ENCODE data around the gene PRKAB2.

The PRKAB2 gene, protein sequence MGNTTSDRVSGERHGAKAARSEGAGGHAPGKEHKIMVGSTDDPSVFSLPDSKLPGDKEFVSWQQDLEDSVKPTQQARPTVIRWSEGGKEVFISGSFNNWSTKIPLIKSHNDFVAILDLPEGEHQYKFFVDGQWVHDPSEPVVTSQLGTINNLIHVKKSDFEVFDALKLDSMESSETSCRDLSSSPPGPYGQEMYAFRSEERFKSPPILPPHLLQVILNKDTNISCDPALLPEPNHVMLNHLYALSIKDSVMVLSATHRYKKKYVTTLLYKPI

DNA sequence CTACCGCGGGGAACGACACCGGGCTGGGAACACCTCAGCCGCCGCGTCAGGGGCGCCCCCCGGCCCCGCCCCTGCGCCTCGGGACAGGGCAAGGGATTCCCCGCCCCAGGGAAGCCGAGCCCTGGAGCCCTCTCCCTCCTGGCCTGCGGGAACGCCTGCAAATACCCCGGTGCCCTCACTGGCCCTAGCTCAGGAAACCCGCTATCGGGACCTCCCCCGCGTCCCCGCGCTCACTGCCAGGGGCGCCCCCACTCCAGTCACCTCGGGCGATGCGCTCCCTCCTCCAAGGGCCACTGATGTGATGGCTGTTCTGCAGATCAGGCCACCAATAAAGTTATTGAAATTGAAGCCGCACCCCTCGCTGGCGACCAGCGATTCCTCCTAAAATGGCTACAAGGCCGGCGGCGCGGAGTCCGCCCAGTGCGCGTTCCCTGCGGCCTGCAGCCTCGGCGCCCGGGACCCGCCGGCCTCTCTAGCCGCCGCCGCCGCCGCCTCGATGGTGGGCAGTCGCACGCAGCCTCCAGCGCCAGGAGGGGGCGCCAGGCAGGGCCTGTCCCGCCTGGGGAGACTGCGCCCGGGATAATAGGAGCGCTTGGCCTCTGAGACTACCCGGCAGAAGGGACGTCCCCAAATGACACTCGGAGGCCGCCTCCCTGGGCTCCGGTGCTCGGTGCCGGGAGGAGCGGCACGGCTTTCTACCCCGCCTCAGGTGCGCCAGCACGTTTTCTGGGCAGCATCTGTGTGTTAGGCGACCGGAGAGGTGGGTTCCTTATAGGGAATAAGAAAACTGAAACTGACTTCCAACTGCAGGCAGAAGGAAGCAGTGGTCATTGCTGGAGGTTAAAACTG, at the start of gene PRKAB2:
TSS of gene PRKAB2 (minus strand) at position 303 of the 849 bp plus-strand sequence. CDS start 326 bp downstream, outside the sequence.
- Histone ChIP-seq H4K20me1 (ENCODE audit: control insufficient read depth, insufficient read depth, low read depth, low read length) (no peaks in the 10 kb centered on the region), H3K36me3 (ENCODE audit: control insufficient read depth, low read length) (peaks cover 27% of the 10 kb centered on the region), H3K79me2 (ENCODE audit: control insufficient read depth, low read length) (peaks cover 56% of the 10 kb centered on the region), H3K27ac (ENCODE audit: low read depth, low read length) (peak within 1 kb of the TSS; percentile 73), H3K9me3 (ENCODE audit: control insufficient read depth, insufficient read depth, low read length) (no peaks in the 10 kb centered on the region), H3F3A (ENCODE audit: control insufficient read depth, insufficient read depth) (peaks cover 2% of the 10 kb centered on the region; the same call in 1 of the 2 replicates), H3K4me3 (ENCODE audit: low read length) (peak within 1 kb of the TSS; percentile 95), H3K4me1 (ENCODE audit: control insufficient read depth, low read length) (peaks cover 33% of the 10 kb centered on the region), H3K9me2 (replicated peaks; ENCODE audit: control insufficient read depth, low read length) (no peaks in the 10 kb centered on the region), H3K27me3 (ENCODE audit: control insufficient read depth, low read length) (no peaks in the 10 kb centered on the region), H3K4me2 (ENCODE audit: low read length) (peak within 1 kb of the TSS; percentile 81)
- TF ChIP-seq, protein P1, sequence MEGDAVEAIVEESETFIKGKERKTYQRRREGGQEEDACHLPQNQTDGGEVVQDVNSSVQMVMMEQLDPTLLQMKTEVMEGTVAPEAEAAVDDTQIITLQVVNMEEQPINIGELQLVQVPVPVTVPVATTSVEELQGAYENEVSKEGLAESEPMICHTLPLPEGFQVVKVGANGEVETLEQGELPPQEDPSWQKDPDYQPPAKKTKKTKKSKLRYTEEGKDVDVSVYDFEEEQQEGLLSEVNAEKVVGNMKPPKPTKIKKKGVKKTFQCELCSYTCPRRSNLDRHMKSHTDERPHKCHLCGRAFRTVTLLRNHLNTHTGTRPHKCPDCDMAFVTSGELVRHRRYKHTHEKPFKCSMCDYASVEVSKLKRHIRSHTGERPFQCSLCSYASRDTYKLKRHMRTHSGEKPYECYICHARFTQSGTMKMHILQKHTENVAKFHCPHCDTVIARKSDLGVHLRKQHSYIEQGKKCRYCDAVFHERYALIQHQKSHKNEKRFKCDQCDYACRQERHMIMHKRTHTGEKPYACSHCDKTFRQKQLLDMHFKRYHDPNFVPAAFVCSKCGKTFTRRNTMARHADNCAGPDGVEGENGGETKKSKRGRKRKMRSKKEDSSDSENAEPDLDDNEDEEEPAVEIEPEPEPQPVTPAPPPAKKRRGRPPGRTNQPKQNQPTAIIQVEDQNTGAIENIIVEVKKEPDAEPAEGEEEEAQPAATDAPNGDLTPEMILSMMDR (IDR thresholded peaks at IDR 0.05; ENCODE audit: low read depth, low read length, poor library complexity, severe bottlenecking) = peak; percentile 84
- TF ChIP-seq EZH2phosphoT487 (IDR thresholded peaks at IDR 0.05; ENCODE audit: borderline replicate concordance, low read length) = no peak

DNA sequence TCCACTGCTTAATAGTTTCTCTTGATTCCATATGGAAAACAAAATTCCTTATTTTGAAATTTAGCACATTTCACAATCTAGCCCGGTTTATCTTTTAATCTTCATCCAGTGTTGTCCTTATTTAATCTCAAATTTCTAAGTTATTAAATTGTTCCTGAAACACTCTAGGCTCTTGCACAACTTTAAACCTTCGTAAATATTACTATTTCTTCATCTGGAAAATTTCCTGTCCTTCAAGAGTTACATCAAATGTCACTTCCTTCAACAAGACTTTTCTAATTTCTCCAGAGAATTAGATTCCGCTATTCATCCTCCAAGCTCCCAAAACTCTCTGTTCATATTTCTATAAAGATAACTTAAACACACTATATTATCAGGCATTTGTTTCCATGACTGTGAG, 46.3 kb upstream of the PRKAB2 start:
- Histone ChIP-seq H3F3A (ENCODE audit: control insufficient read depth, insufficient read depth) (no peaks in the 10 kb centered on the region), H4K20me1 (ENCODE audit: control insufficient read depth, insufficient read depth, low read depth, low read length) (no peaks in the 10 kb centered on the region), H3K79me2 (ENCODE audit: control insufficient read depth, low read length) (no peaks in the 10 kb centered on the region), H3K9me3 (ENCODE audit: control insufficient read depth, insufficient read depth, low read length) (no peaks in the 10 kb centered on the region), H3K9me2 (replicated peaks; ENCODE audit: control insufficient read depth, low read length) (no peaks in the 10 kb centered on the region), H3K36me3 (ENCODE audit: control insufficient read depth, low read length) (no peaks in the 10 kb centered on the region), H3K27me3 (ENCODE audit: control insufficient read depth, low read length) (no peaks in the 10 kb centered on the region), H3K4me2 (ENCODE audit: low read length) (no peak overlapping the region), H3K27ac (ENCODE audit: low read depth, low read length) (no peak overlapping the region), H3K4me3 (ENCODE audit: low read length) (no peak overlapping the region), H3K4me1 (ENCODE audit: control insufficient read depth, low read length) (peaks cover 6% of the 10 kb centered on the region)
- TF ChIP-seq, protein P1 (IDR thresholded peaks at IDR 0.05; ENCODE audit: low read depth, low read length, poor library complexity, severe bottlenecking) = no peak
- no peak for TF ChIP-seq EZH2phosphoT487 (IDR thresholded peaks at IDR 0.05; ENCODE audit: borderline replicate concordance, low read length)

DNA sequence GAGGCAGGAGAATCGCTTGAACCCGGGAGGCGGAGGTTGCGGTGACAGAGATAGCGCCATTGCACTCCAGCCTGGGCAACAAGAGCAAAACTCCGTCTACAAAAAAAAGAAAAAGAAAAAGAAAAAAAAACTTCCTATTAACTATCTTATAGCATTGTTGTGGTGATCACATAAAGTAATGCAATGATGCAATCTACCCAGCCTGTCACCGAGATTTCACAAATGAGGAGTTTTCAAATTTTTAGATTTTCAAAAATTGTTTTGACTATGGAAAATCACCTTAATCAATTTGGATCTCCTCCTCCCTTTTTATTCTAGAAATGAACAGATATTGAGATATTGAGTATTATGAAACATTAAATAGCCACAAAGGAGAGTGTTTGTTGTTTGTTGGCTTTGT, 44.9 kb upstream of the PRKAB2 start:
- H3K27me3 ChIP-seq (ENCODE audit: control insufficient read depth, low read length) = no peaks in the 10 kb centered on the region
- H3K4me3 ChIP-seq (ENCODE audit: low read length) = no peak overlapping the region
- H3K79me2 ChIP-seq (ENCODE audit: control insufficient read depth, low read length) = no peaks in the 10 kb centered on the region
- H3K4me1 ChIP-seq (ENCODE audit: control insufficient read depth, low read length) = peaks cover 6% of the 10 kb centered on the region
- TF ChIP-seq EZH2phosphoT487 (IDR thresholded peaks at IDR 0.05; ENCODE audit: borderline replicate concordance, low read length) = no peak
- TF ChIP-seq, protein P1 (IDR thresholded peaks at IDR 0.05; ENCODE audit: low read depth, low read length, poor library complexity, severe bottlenecking) = no peak
- H3K9me3 ChIP-seq (ENCODE audit: control insufficient read depth, insufficient read depth, low read length) = no peaks in the 10 kb centered on the region
- H3K4me2 ChIP-seq (ENCODE audit: low read length) = no peak overlapping the region
- no peaks in the 10 kb centered on the region for H4K20me1 ChIP-seq (ENCODE audit: control insufficient read depth, insufficient read depth, low read depth, low read length)
- H3F3A ChIP-seq (ENCODE audit: control insufficient read depth, insufficient read depth) = no peaks in the 10 kb centered on the region
- H3K36me3 ChIP-seq (ENCODE audit: control insufficient read depth, low read length) = no peaks in the 10 kb centered on the region
- no peak overlapping the region for H3K27ac ChIP-seq (ENCODE audit: low read depth, low read length)
- no peaks in the 10 kb centered on the region for H3K9me2 ChIP-seq (replicated peaks; ENCODE audit: control insufficient read depth, low read length)
